GM18505 (cell line): ENCODE data around the gene RPL26.
"Not testable (repeated sequence)": the region's sequence is repeated elsewhere in the genome, so short reads cannot be mapped to it uniquely, and the experiment has no call there.

Experiments used
- ATAC-seq: cut with Tn5 transposase; IDR thresholded peaks from one replicate; pipeline ENCODE4 v1.9.1; 2021; ENCODE audit not compliant: unreplicated experiment
- POLR2A ChIP-seq: IDR thresholded peaks from 4 replicates; pipeline ENCODE4 v1.6.1; 2011; ENCODE audit warnings: borderline replicate concordance; ENCODE audit not compliant: insufficient read depth, insufficient read length; ENCODE audit errors: extremely low read depth

The RPL26 gene

DNA sequence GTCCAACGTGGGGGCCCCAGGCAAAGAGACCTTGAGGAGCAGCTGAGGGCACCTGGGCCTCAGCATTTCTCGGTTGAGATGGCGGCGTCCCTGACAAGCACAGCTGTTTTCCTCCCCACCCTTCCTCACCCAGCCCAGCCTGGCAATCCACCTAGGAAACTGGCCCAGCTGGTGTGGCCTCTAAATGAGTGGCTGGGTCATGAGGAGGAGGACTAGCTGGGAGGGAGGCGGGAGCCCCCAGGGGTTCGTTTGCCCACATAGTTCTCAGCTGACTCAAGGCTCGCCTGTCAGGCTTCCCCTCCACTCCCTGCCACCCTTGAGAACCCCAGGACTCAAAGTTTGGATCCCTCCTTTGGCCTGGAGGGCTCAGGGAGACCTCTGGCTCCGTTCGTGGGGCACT lies 8.7 kb upstream of the RPL26 start:
- ATAC-seq, result no peak
- TF ChIP-seq POLR2A, result no peak

DNA sequence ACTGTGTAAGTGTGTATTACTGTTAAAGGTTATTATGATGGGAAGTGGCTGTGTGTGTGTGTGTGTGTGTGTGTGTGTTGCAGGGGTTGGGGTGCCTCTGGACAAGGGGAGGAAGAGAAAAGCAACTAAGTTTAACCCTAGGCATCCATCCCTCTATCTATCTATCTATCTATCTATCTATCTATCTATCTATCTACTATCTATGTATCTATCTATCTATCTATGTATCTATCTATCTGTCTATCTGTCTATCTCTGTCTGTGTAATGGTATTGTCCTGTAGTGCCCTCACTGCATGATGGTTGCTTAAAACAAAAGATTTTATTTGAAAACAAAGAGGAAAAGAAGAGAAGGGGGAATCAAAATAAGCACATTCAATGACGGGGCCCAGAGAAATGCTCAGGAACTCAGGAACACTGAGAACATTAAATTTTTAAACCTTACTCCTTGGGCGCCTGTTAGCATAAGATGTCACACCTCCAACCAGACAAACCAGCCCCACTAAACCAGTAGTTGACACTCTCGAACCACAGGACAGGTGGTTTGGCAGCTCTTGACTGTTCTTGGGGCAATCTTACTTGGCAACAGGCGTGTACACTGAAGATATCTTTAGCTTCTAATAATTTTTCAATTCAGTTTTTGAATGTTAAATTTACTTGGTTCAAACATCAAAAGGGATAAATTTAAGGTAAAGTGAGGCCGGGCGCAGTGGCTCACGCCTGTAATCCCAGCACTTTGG lies 5.1 kb upstream of the RPL26 start:
- no peak for TF ChIP-seq POLR2A
- no peak for ATAC-seq

DNA sequence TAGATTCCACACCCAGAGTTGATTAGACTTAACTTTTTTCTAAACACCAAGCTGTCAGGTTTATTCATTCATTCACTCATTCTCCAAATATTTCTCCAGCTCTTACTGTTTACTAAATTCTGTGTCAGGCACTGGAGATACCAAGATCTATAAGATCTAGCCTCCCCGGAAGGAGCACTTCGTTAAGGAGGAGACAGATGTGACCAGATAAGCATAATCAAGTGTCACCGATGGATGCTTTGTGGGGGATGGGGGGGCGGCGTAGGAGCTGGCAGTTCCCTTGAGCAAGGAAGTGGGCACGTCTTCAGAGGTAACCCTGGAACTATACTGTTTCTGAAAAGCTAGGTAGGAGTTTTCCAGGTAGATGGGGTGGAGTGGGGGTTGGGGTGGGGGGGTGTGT lies 3.8 kb upstream of the RPL26 start:
- no peak for ATAC-seq
- no peak for TF ChIP-seq POLR2A

DNA sequence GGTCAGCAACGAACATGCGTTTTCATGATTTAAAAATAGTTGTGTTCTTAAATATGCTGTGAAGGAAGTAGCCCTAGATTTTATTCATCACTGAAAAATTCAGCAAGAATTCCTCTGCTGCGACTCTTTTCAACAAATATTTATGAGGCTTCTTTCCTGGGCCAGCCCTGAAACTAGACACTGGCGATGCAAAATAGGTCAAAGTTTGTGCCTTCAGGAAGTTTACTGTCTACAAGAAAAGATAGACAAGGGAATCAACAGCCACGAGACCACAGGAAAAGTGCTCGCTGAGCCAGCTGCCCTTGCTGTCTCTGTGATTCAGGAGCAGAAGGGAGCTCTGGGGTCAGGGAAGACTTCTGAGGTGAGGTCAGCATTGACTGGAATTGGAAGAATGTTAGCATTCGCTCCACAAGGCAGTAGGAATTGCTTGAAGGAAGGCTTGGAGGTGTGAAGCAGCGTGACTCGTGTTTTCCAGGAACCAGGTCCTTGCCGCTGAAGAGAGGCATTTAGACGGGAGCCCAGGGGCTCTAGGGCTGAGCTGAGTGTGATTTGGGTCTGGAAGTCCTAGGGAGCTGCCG lies 1.9 kb upstream of the RPL26 start:
- TF ChIP-seq POLR2A, result no peak
- ATAC-seq, result no peak

DNA sequence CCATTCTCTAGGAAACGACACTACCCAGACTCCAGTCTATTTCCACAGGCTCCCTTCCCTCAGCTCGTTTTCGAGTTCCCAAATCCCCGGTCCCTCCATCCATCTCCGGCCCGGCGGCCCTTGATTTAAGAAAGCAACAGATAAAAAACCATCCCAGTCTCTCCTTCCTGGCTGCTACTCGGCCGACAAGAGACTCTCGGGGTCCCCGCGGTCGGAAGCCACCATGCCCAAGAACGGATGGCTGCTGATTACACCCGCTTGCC lies 182 bp downstream of the RPL26 start:
- TF ChIP-seq POLR2A, result no peak
- ATAC-seq, result no peak

DNA sequence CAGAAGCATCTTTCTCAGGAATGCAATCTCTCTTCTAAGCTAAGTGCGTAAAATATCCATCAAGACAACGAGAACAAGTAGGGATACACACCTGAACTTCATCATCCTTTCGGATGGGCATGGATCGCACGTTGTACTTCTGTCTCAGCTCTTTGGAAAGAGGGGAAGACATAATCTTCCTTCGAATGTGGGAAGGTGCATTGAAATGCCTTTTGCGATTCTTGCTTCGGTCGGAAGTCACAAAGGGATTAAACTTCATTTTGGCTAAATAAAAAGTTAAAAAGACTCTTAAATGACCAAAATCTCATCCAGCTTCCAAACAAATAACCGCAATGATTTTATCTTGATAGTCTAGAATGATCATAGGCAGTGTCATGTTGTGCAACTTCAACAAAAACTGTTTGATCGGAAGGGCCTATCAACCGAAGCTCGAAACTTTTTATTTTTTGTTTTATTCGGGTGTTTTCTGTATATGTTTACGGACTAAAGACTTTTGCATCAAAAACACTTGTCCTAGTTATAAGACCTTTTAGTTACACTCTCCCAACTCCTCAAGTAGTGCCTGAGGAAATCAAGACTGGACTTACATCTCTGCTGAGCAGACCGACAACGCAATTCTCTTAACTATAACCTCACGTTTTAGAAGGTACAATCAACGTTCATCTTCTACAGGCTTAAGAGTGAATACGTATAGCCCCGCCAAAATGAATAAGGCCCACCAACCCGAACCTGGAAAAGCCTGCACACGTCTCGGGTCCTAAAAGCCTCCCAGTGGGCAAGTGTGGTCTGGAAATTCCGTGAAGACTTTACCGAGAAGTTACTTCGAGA lies 727 bp downstream of the RPL26 start:
- ATAC-seq, result no peak
- TF ChIP-seq POLR2A, result no peak

DNA sequence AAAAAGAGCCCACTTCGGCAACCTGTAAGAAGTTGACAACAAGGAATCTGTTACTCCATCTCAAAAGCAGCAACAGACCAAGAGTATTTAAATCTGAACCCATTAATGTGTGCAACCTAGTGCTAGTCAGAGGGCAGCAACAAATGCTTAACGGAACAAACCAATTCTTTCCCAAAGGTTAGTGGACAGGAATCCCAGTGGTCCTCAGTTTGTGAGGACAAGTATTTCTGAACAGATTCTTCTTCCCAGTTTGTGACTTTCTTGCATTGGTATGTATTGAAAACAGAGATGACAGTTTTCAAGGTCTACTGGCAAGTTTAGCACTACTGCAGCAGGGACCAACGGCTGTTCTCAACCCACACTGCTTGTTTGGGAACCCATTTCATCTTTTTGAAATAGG lies 2.9 kb downstream of the RPL26 start:
- ATAC-seq, result no peak
- no peak for TF ChIP-seq POLR2A

DNA sequence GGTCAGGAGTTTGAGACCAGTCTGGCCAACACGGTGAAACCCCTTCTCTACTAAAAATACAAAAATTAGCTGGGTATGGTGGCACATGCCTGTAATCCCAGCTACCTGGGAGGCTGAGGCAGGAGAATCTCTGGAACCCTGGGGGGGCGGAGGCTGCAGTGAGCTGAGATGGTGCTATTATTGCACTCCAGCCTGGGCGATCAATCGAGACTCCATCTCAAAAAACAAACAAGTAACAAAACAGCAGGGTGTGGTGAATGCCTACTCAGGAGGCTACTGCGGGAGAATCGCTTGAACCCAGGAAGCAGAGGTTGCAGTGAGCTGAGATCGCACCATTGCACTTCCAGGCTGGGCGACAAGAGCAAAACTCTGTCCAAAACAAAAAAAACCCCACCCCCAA lies 4.9 kb downstream of the RPL26 start:
- ATAC-seq, result not testable (repeated sequence)

DNA sequence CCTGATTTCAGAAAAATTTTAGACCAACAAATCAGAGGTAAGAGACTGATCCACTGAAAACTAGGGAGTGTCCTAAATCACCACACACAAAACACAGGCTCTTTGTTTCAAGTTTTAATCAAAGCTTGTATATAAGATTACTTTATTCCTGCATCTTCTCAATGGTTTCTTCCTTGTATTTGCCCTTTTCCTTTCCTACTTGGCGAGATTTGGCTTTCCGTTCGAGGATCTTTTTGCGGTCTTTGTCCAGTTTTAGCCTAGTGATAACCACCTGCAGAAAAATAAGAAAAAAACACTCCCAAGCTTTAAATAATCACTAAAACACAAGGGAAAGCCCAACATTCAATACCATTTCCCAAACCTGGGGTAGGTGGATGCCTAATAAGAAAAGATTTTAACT lies 5.6 kb downstream of the RPL26 start:
- no peak for TF ChIP-seq POLR2A
- ATAC-seq, result no peak

DNA sequence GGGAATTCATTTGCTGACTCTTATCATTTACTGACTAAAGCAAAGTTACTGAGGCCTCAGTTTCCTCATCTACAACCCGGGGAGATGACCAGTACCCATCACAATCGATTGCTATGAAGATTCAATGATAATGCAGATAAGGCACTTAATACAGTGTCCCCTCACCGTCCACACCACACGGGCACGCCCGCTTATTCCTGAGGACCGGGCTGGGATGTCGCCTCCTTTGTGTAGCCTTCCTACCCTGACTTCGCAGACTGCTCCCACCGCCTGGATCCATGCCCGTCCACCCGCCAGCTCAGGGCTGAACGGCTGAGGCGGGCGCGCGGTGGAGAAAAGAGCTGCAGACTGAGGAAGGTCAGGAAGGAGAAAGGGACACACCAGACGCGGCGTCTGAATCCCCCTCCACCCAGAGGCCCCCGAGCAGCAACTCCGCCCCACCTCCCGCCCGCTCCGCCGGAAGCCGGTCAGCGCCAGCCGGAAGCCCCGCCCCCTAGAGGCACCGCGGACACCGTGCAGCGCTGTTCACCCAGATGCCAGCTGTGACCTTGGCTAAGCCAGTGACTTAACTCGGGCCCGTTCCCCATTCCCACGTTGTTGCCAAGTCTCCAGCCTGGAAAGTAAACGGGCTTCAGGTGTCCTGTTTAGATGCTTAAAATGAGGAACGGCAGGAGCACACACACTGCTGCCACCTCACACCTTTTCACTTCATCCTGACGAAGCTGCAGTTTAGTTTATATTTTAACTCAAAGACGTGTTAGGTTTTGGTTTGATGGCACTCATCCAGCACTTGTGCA lies 6.5 kb downstream of the RPL26 start, which contains the start of gene KRABD2:
Gene KRABD2, minus strand, starts transcription at position 434 of the 797 bp plus-strand sequence.
- peak; percentile 78 for TF ChIP-seq POLR2A
- ATAC-seq, result peak; percentile 86

DNA sequence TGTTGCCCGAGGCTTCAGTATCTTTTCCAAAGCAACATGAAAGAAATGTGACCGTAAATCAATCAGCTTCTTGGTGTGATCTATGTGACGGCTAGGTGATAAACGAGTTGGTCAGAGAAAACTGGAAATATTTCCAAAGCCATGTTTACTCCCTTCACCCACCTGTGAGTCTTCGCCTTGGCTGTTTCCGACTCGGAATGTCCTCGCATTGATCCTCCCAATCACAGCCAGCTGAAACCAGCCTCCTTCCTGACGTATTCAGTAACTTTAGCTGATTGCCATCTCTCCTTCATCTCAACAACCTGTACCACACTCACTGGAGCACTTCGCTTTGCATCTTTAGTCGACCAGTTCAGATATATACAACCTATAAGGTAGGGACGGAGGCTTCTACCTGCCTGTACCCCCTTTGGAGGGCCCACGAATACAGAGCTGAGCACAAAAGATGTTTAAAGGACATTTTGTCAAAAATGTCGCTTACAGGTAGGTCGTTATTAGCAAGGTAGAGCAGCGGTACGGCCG lies 7.2 kb downstream of the RPL26 start:
- ATAC-seq, result peak; percentile 8
- TF ChIP-seq POLR2A, result no peak

DNA sequence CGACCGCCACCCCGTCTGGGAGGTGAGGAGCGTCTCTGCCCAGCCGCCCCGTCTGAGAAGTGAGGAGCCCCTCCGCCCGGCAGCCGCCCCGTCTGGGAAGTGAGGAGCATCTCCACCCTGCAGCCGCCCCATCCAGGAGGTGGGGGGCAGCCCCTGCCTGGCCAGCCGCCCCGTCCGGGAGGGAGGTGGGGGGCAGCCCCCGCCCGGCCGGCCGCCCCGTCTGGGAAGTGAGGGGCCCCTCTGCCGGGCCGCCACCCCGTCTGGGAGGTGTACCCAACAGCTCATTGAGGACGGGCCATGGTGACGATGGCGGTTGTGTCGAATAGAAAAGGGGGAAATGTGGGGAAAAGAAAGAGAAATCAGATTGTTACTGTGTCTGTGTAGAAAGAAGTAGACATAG lies 9.1 kb downstream of the RPL26 start:
- not testable (repeated sequence) for ATAC-seq

DNA sequence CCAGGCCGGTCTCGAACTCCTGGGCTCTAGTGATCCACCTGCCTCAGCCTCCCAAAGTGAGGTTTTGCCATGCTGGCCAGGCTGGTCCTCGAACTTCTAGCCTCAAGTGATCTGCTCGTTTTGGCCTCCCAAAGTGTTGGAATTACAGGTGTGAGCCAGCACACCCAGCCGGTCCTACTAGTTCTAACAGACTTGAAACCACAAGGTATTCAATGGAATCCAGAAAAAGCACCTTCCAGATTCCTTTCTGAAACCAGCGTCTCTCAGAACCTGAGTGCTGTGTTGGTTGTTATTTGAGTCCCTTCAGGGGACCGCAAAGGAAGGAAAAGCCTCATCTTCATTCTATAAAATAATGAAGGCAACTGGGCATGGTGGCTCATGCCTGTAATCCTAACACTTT lies 10.6 kb downstream of the RPL26 start:
- no peak for ATAC-seq
- TF ChIP-seq POLR2A, result no peak

DNA sequence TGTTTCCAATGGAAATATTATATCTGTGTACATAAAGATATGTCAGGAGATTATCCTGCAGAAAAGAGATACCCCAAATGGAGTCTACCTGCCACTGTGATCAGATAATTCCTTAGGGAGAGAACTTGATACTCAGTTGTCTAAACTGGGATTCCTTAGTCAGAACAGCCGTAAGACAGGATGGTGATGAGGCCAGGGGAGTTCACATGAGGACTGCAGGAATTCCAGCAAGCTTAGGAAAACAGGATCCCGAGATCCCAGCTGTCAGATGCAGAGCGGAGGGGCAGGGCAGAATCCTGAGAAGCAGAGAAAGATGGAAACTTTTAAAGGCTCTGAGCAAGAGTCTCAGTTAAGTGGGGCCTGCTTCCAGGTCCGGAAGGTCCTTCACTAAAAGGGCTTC lies 11.2 kb downstream of the RPL26 start:
- no peak for TF ChIP-seq POLR2A

DNA sequence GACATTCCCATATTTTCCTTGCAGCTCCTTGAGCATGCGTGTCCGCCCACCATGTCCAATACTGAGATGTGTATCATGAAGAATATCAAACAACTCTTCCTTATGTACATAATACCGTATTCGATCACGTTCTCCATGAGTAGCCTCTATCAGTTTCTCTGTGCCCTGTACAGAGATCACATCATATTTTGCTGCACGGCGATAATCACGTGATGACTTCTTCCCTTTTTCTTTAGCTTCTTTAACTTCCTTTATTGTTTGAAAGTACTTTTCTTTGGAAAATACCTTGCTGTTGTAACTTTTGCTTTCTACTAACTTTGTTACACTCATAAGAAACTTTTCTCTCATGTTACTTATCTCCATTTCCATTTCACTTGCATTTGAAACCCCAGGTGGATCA lies 13.0 kb downstream of the RPL26 start:
- no peak for ATAC-seq
- no peak for TF ChIP-seq POLR2A

More for the DNA sequence above, 11.2 kb downstream of the RPL26 start:
- no peak for ATAC-seq
